C4-2B (cell line): ENCODE data around the gene SAC3D1.

Source experiments
- CTCF ChIP-seq: fragments of 450-650 bp; conservative IDR thresholded peaks from 2 replicates; pipeline ENCODE4 v1.5.1; 2017; ENCODE audit warnings: mild to moderate bottlenecking
- ZFX ChIP-seq: fragments of 450-650 bp; IDR thresholded peaks from 2 replicates; pipeline ENCODE4 v1.6.1; 2017

GRCh38 chr11:65019824-65020223, 21.2 kb upstream of the SAC3D1 start:
- TF ChIP-seq CTCF (no peak), ZFX (no peak)
